ENCODE data around the gene HLA-G. TPM values are rescaled to one million over a fixed set of nuclear protein-coding genes. Genes with fewer than 3 reads are reported as not detected.
"Not testable (repeated sequence)": the region's sequence is repeated elsewhere in the genome, so short reads cannot be mapped to it uniquely, and the experiment has no call there.

Gene HLA-G
- total and polyA plus RNA-seq, 2 donors, result 1.7 to 6.3 TPM

GRCh38 chr6:29875257-29875656 lies 47.6 kb downstream of the HLA-G start:
- H3K4me1 ChIP-seq (ENCODE audit: control insufficient read depth in 2 of 2, insufficient read depth in 2 of 2, low read length in 2 of 2), result no peaks in the 10 kb centered on the region
- 91% methylated on average over 1 of the region's 1 CpG for WGBS
- no peaks in the 10 kb centered on the region for H3K36me3 ChIP-seq (ENCODE audit: control insufficient read depth in 2 of 2, insufficient read depth in 2 of 2, low read length in 1 of 2)
- H3K27ac ChIP-seq (ENCODE audit: low read depth in 1 of 2, low read length in 1 of 2), result no peak overlapping the region
- no peaks in the 10 kb centered on the region for H3K9me3 ChIP-seq (ENCODE audit: control insufficient read depth in 2 of 2, insufficient read depth in 1 of 2, low read length in 1 of 2)
- no peaks in the 10 kb centered on the region for H3K27me3 ChIP-seq (ENCODE audit: control insufficient read depth in 2 of 2, insufficient read depth in 1 of 2, low read length in 1 of 2)
- H3K4me3 ChIP-seq (ENCODE audit: low read length in 2 of 2), result no peak overlapping the region
- no peak for DNase-seq (ENCODE audit: low read depth in 6 of 9, low spot score in 9 of 9)

GRCh38 chr6:29875734-29876133 lies 48.1 kb downstream of the HLA-G start:
- not testable (repeated sequence) for H3K4me3 ChIP-seq (ENCODE audit: low read length in 2 of 2); H3K36me3 ChIP-seq (ENCODE audit: control insufficient read depth in 2 of 2, insufficient read depth in 2 of 2, low read length in 1 of 2); H3K27me3 ChIP-seq (ENCODE audit: control insufficient read depth in 2 of 2, insufficient read depth in 1 of 2, low read length in 1 of 2); DNase-seq (ENCODE audit: low read depth in 6 of 9, low spot score in 9 of 9); H3K27ac ChIP-seq (ENCODE audit: low read depth in 1 of 2, low read length in 1 of 2); H3K4me1 ChIP-seq (ENCODE audit: control insufficient read depth in 2 of 2, insufficient read depth in 2 of 2, low read length in 2 of 2); H3K9me3 ChIP-seq (ENCODE audit: control insufficient read depth in 2 of 2, insufficient read depth in 1 of 2, low read length in 1 of 2)
- 92% methylated on average over 6 of the region's 6 CpGs for WGBS

Other genes starting within 250 kb of the HLA-G start
- gene OR2H2, start 242.7 kb upstream of the HLA-G start, total RNA-seq, result not detected
- gene OR2H2, start 242.7 kb upstream of the HLA-G start, polyA plus RNA-seq, result under 0.01 TPM
- gene GABBR1, start 194.6 kb upstream of the HLA-G start, total RNA-seq, result 1.1 TPM
- gene GABBR1, start 194.6 kb upstream of the HLA-G start, polyA plus RNA-seq, result 20.5 TPM
- gene MOG, start 170.7 kb upstream of the HLA-G start, total RNA-seq, result not detected
- gene MOG, start 170.7 kb upstream of the HLA-G start, polyA plus RNA-seq, result 0.11 TPM
- 0.09 TPM for gene ZFP57, start 146.7 kb upstream of the HLA-G start, total RNA-seq
- 0.05 TPM for gene ZFP57, start 146.7 kb upstream of the HLA-G start, polyA plus RNA-seq
- gene HLA-F, start 104.4 kb upstream of the HLA-G start, total RNA-seq, result 130 TPM
- gene HLA-F, start 104.4 kb upstream of the HLA-G start, polyA plus RNA-seq, result 530 TPM
- 741 TPM for gene HLA-A, start 114.7 kb downstream of the HLA-G start, total RNA-seq
- gene HLA-A, start 114.7 kb downstream of the HLA-G start, polyA plus RNA-seq, result 1,655 TPM
- gene POLR1H, start 233.4 kb downstream of the HLA-G start, total RNA-seq, result 95.9 TPM
- gene POLR1H, start 233.4 kb downstream of the HLA-G start, polyA plus RNA-seq, result 91.0 TPM
- gene PPP1R11, start 239.4 kb downstream of the HLA-G start, total RNA-seq, result 32.8 TPM
- 50.5 TPM for gene PPP1R11, start 239.4 kb downstream of the HLA-G start, polyA plus RNA-seq
- 0.19 TPM for gene RNF39, start 247.9 kb downstream of the HLA-G start, total RNA-seq
- 2.0 TPM for gene RNF39, start 247.9 kb downstream of the HLA-G start, polyA plus RNA-seq

All from thymus (tissue), 11 donors.